Kidney epithelial cell (primary cell): ENCODE measurements around the gene PPT2. TPM values are rescaled to one million over a fixed set of nuclear protein-coding genes. Genes with fewer than 3 reads are reported as not detected.

Source experiments
- DNase-seq: peaks from one replicate; pipeline ENCODE4 v3.0.0-alpha.2; 2010; ENCODE audit warnings: low read depth
- H3K27me3 ChIP-seq: 2 replicates; pipeline ENCODE4 v1.6.0; 2011; ENCODE audit warnings: low read length; ENCODE audit not compliant: control insufficient read depth, insufficient read depth
- H3K36me3 ChIP-seq: 2 replicates; pipeline ENCODE4 v1.5.1; 2011; ENCODE audit warnings: low read length; ENCODE audit not compliant: control insufficient read depth, insufficient read depth
- H3K4me3 ChIP-seq: 2 replicates; pipeline ENCODE4 v1.5.1; 2011; ENCODE audit warnings: low read depth, mild to moderate bottlenecking, control low read depth, low read length
- CTCF ChIP-seq: IDR thresholded peaks from 2 replicates; pipeline ENCODE4 v1.5.1; 2011; ENCODE audit warnings: mild to moderate bottlenecking, moderate library complexity, low read length, control low read depth, inconsistent platforms; ENCODE audit not compliant: insufficient read depth, poor library complexity, severe bottlenecking
- total RNA-seq: library from RNA; depleted of rRNA; stranded (reverse); fragments of >200 nt; gene quantifications from 2 replicates; pipeline ENCODE4 v1.2.3, GENCODE V29; 2015

PPT2 gene
- total RNA-seq, 1 donor from 2014 or later = 12.9 TPM

DNA sequence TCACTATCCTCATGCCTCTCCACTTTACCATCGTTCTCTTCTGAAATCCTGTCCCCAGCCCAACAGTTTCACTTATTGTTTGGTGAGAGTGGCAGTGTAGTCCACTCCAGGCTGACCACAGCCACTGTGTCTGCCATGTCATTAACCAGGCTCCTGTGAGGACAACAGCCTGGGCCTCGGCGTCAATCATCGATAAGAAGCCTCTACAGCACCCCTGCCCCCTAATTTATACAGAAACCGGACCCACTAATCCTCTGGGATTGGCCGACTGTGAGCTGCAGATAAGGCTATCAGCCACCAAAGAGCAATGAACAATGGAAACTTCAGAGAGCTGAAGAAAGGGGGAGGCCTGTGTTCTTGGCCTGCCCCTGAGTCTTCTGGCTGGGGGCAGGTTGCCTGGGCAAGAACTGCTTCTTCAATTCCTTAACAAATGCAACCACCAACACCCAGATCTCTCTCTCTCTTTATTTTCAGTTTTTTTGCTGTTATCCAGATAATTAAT, 13.9 kb downstream of the PPT2 start:
- Histone ChIP-seq H3K27me3 (no peaks in the 10 kb centered on the region), H3K36me3 (peaks cover 4% of the 10 kb centered on the region), H3K4me3 (no peak overlapping the region)
- TF ChIP-seq CTCF = no peak
- no peak for DNase-seq

GRCh38 chr6:32168350-32168749, 14.4 kb downstream of the PPT2 start:
- Histone ChIP-seq H3K4me3 (no peak overlapping the region), H3K27me3 (no peaks in the 10 kb centered on the region), H3K36me3 (peaks cover 4% of the 10 kb centered on the region)
- TF ChIP-seq CTCF = no peak
- no peak for DNase-seq

DNA sequence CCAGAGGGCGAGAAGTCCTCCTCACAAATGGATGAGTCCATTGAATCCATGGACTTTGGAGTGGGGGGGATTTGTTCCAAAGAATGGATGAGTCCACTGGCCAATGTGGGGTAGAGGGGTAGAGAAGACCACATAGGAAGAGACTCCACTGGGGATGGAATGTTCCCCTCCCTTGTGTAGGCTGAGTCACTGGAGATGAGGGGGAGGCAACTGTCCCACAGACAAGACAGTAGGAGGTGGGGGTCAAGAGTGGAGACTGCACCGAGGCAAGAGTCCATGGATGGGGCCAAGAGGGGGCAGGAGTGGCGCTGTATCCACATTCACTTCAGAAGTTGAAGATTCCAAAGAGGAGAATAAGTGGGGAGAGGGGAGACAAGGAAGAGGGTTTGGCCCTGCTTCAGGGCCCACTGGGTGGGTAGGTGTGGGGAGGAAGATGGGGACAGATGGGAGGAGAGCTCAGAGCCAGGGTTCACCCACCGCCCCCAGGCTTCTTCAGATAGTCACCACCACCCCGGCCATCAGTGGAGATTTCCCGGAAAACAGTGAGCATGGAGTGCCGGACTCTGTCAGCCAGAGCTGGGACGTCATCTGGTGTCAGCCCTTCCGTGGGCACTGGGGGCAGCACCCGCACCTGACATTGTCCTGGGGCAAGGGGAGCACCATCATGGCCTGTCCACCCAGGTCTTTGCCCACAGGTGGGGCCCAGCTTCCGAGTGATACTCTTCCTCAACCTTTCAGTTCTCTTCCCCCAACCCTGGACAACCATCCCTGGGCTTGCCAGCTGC, 15.1 kb downstream of the PPT2 start:
- Histone ChIP-seq H3K27me3 (no peaks in the 10 kb centered on the region), H3K36me3 (peaks cover 4% of the 10 kb centered on the region), H3K4me3 (no peak overlapping the region)
- DNase-seq = no peak
- TF ChIP-seq CTCF = no peak

DNA sequence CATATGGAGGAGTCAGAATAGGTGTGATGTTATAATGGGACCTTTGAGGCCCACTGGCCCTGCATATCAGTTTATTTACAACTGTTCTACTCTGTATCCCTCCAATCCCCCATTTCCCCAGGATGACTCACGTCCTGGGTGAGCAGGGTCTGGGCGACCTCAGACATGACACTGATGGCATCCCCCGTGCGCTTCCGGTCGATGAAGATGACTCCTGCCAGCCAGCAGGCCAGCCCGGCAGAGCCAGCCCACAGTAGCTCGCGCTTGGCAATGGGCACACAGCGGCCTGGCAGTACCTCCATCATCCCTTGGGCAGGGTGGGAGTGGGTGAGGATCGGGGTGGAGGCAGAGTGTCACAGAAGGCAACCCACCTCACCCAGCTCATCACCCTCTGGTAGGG, 16.4 kb downstream of the PPT2 start:
- Histone ChIP-seq H3K36me3 (peaks cover 4% of the 10 kb centered on the region), H3K4me3 (no peak overlapping the region), H3K27me3 (no peaks in the 10 kb centered on the region)
- TF ChIP-seq CTCF = no peak
- no peak for DNase-seq

DNA sequence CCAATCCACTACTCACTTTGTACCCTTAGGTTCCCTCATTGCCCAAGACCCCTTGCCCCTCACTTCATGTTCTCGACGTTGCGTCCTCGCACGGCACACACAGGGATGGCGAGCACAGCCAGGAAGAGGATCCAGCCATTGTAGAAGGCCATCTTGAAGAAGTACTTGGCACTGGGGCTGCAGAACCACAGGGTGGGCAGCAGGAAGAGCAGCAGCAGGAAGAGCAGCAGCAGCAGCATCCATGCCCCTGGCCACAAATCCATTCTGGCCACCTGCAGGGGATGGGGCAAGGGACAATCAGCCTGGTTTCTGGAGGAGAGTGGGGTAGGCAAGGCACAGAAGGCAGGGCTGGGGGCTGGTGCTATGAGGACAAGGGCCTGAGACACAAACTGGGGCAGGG, 17.3 kb downstream of the PPT2 start:
- TF ChIP-seq CTCF = no peak
- no peak for DNase-seq

More for the DNA sequence above, 17.3 kb downstream of the PPT2 start:
- no peaks in the 10 kb centered on the region for H3K27me3 ChIP-seq
- peaks cover 4% of the 10 kb centered on the region for H3K36me3 ChIP-seq
- no peak overlapping the region for H3K4me3 ChIP-seq
